Measurements from ENCODE around the gene HOXB6.

The HOXB6 gene

DNA sequence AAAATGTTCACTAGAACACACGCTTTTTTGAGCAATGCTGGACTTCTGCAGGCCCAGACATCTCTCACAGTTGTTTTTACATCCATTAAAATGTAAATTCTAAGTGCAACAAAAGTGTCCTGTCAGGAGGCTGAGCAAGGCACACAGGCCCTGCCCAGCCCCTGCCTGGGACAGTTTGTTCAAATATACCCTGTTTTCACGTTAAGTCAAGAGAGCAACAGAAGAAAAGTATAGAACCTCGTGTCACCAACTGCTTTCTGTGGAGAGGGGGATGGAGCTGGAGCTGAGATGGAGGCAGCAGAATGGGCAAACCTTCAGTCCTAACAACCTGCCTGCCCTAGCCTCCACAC is 55.5 kb downstream of the HOXB6 start:
- no peak for ATAC-seq
- TF ChIP-seq SNAI2 (CRISPR knock-in tag; IDR thresholded peaks at IDR 0.05): no peak
- no peak for TF ChIP-seq ISL1 (CRISPR knock-in tag; IDR thresholded peaks at IDR 0.05)
- TF ChIP-seq, protein P1, sequence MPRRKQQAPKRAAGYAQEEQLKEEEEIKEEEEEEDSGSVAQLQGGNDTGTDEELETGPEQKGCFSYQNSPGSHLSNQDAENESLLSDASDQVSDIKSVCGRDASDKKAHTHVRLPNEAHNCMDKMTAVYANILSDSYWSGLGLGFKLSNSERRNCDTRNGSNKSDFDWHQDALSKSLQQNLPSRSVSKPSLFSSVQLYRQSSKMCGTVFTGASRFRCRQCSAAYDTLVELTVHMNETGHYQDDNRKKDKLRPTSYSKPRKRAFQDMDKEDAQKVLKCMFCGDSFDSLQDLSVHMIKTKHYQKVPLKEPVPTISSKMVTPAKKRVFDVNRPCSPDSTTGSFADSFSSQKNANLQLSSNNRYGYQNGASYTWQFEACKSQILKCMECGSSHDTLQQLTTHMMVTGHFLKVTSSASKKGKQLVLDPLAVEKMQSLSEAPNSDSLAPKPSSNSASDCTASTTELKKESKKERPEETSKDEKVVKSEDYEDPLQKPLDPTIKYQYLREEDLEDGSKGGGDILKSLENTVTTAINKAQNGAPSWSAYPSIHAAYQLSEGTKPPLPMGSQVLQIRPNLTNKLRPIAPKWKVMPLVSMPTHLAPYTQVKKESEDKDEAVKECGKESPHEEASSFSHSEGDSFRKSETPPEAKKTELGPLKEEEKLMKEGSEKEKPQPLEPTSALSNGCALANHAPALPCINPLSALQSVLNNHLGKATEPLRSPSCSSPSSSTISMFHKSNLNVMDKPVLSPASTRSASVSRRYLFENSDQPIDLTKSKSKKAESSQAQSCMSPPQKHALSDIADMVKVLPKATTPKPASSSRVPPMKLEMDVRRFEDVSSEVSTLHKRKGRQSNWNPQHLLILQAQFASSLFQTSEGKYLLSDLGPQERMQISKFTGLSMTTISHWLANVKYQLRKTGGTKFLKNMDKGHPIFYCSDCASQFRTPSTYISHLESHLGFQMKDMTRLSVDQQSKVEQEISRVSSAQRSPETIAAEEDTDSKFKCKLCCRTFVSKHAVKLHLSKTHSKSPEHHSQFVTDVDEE (CRISPR knock-in tag; IDR thresholded peaks at IDR 0.05): no peak
- no peak for TF ChIP-seq ZFP3 (CRISPR knock-in tag; IDR thresholded peaks at IDR 0.05)
- TF ChIP-seq ARNTL (CRISPR knock-in tag; IDR thresholded peaks at IDR 0.05; ENCODE audit: borderline replicate concordance, low read depth): no peak
- TF ChIP-seq RARB (CRISPR knock-in tag; IDR thresholded peaks at IDR 0.05): no peak
- no peak for TF ChIP-seq ZNF70 (CRISPR knock-in tag; IDR thresholded peaks at IDR 0.05)

DNA sequence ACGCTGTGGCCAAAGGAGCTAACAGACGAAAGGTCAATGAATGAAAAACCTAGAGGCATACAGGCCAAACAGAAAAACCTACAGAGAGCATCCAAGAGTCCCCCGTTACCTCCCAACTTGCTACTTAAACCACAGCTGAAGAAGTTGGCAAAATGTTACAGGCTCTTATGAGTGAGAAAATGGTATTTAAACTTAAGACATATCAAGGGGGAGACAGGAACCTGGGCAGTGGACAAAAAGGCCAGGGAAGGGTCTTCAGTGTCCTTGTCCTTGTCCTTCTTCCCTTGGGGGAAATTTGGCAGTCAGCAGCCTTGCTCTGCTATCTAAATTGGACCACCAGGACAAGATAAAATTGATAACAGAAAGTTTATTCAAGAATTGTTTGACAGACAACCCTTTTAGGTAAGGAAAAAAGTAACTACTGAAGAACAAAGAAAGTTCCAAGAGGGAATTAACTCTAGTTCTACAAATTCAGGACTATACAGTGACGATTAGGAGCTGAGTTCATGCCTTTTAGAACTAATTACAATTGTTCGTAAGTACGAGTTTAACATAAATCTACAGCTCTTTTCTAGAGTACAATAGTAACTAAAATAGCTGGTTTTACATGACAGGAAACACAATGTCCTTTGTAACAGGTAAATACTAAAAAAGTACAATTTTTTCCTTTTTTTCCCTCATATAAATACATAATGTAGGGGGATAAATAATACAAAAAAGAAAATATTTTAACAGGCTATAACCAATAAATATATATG is 56.1 kb downstream of the HOXB6 start:
- no peak for TF ChIP-seq RARB (CRISPR knock-in tag; IDR thresholded peaks at IDR 0.05)
- no peak for TF ChIP-seq TCF4 (CRISPR knock-in tag; IDR thresholded peaks at IDR 0.05; ENCODE audit: borderline replicate concordance)
- TF ChIP-seq ZC3H10 (CRISPR knock-in tag; IDR thresholded peaks at IDR 0.05): no peak
- no peak for TF ChIP-seq ZFP3 (CRISPR knock-in tag; IDR thresholded peaks at IDR 0.05)
- TF ChIP-seq, protein P2, sequence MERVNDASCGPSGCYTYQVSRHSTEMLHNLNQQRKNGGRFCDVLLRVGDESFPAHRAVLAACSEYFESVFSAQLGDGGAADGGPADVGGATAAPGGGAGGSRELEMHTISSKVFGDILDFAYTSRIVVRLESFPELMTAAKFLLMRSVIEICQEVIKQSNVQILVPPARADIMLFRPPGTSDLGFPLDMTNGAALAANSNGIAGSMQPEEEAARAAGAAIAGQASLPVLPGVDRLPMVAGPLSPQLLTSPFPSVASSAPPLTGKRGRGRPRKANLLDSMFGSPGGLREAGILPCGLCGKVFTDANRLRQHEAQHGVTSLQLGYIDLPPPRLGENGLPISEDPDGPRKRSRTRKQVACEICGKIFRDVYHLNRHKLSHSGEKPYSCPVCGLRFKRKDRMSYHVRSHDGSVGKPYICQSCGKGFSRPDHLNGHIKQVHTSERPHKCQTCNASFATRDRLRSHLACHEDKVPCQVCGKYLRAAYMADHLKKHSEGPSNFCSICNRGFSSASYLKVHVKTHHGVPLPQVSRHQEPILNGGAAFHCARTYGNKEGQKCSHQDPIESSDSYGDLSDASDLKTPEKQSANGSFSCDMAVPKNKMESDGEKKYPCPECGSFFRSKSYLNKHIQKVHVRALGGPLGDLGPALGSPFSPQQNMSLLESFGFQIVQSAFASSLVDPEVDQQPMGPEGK (CRISPR knock-in tag; IDR thresholded peaks at IDR 0.05; ENCODE audit: borderline replicate concordance): no peak
- no peak for TF ChIP-seq ZFP30 (CRISPR knock-in tag; IDR thresholded peaks at IDR 0.05)
- TF ChIP-seq PPARA (CRISPR knock-in tag; IDR thresholded peaks at IDR 0.05; ENCODE audit: borderline replicate concordance): no peak
- TF ChIP-seq ESRRG (CRISPR knock-in tag; IDR thresholded peaks at IDR 0.05): no peak
- TF ChIP-seq ZNF565 (CRISPR knock-in tag; conservative IDR thresholded peaks at IDR 0.05; ENCODE audit: low read depth): no peak
- TF ChIP-seq, protein P3, sequence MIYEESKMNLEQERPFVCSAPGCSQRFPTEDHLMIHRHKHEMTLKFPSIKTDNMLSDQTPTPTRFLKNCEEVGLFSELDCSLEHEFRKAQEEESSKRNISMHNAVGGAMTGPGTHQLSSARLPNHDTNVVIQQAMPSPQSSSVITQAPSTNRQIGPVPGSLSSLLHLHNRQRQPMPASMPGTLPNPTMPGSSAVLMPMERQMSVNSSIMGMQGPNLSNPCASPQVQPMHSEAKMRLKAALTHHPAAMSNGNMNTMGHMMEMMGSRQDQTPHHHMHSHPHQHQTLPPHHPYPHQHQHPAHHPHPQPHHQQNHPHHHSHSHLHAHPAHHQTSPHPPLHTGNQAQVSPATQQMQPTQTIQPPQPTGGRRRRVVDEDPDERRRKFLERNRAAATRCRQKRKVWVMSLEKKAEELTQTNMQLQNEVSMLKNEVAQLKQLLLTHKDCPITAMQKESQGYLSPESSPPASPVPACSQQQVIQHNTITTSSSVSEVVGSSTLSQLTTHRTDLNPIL (CRISPR knock-in tag; IDR thresholded peaks at IDR 0.05; ENCODE audit: low read depth): no peak
- no peak for TF ChIP-seq ZNF70 (CRISPR knock-in tag; IDR thresholded peaks at IDR 0.05)
- no peak for TF ChIP-seq ZNF8 (CRISPR knock-in tag; IDR thresholded peaks at IDR 0.05)
- no peak for TF ChIP-seq ISL1 (CRISPR knock-in tag; IDR thresholded peaks at IDR 0.05)
- no peak for TF ChIP-seq SNAI2 (CRISPR knock-in tag; IDR thresholded peaks at IDR 0.05)
- TF ChIP-seq ARNTL (CRISPR knock-in tag; IDR thresholded peaks at IDR 0.05; ENCODE audit: borderline replicate concordance, low read depth): no peak
- no peak for TF ChIP-seq BACH2 (CRISPR knock-in tag; IDR thresholded peaks at IDR 0.05; ENCODE audit: borderline replicate concordance)
- no peak for TF ChIP-seq OSR1 (CRISPR knock-in tag; IDR thresholded peaks at IDR 0.05)
- TF ChIP-seq, protein P4, sequence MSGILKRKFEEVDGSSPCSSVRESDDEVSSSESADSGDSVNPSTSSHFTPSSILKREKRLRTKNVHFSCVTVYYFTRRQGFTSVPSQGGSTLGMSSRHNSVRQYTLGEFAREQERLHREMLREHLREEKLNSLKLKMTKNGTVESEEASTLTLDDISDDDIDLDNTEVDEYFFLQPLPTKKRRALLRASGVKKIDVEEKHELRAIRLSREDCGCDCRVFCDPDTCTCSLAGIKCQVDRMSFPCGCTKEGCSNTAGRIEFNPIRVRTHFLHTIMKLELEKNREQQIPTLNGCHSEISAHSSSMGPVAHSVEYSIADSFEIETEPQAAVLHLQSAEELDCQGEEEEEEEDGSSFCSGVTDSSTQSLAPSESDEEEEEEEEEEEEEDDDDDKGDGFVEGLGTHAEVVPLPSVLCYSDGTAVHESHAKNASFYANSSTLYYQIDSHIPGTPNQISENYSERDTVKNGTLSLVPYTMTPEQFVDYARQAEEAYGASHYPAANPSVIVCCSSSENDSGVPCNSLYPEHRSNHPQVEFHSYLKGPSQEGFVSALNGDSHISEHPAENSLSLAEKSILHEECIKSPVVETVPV (CRISPR knock-in tag; IDR thresholded peaks at IDR 0.05): no peak
- TF ChIP-seq CSDC2 (CRISPR knock-in tag; IDR thresholded peaks at IDR 0.05): no peak
- ATAC-seq: no peak

DNA sequence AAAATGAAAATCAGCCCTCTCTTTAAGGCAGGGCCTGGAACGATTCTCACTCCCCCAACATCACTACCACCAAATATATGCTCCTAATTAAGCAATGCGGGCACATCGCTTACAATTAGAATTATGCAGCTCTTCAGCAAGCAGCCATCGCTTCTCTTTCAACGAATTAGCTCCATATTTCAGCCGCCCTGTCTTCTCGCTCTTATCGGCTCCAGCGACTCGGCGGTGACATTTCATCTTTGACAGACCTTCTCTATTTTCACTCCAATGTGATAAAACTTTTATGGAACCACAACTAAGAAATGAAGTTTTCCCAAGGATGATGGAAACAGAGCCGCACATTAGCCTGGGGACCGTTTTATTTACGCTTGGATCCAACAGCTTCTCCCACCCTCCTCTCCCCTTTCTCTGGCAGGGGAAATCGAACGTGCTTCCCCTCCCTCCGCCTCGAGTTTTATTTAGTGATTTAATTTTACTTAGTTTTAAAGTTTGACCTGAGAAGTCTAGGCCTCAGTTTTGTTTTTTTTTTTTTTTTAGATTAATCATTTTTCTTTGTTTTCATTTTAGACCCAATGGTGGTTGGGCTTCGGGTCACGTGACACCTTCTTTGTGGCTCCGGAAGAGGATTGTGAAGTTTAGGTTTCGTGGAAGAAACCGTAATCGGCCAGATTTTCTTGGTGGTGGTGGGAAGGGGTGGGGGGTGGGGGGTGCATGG is 56.8 kb downstream of the HOXB6 start:
- ATAC-seq: no peak
- TF ChIP-seq OSR1 (CRISPR knock-in tag; IDR thresholded peaks at IDR 0.05) (no peak), TOX (CRISPR knock-in tag; IDR thresholded peaks at IDR 0.05; ENCODE audit: borderline replicate concordance) (no peak), ZC3H10 (CRISPR knock-in tag; IDR thresholded peaks at IDR 0.05) (no peak), TCF4 (CRISPR knock-in tag; IDR thresholded peaks at IDR 0.05; ENCODE audit: borderline replicate concordance) (no peak), ESRRG (CRISPR knock-in tag; IDR thresholded peaks at IDR 0.05) (no peak), BACH2 (CRISPR knock-in tag; IDR thresholded peaks at IDR 0.05; ENCODE audit: borderline replicate concordance) (no peak), ZNF565 (CRISPR knock-in tag; conservative IDR thresholded peaks at IDR 0.05; ENCODE audit: low read depth) (no peak), ARNTL (CRISPR knock-in tag; IDR thresholded peaks at IDR 0.05; ENCODE audit: borderline replicate concordance, low read depth) (no peak), ZNF70 (CRISPR knock-in tag; IDR thresholded peaks at IDR 0.05) (no peak), SNAI2 (CRISPR knock-in tag; IDR thresholded peaks at IDR 0.05) (no peak), CSDC2 (CRISPR knock-in tag; IDR thresholded peaks at IDR 0.05) (no peak), RARB (CRISPR knock-in tag; IDR thresholded peaks at IDR 0.05) (no peak), ZFP3 (CRISPR knock-in tag; IDR thresholded peaks at IDR 0.05) (no peak), ZFP30 (CRISPR knock-in tag; IDR thresholded peaks at IDR 0.05) (no peak)
- TF ChIP-seq, protein P4 (CRISPR knock-in tag; IDR thresholded peaks at IDR 0.05): no peak
- TF ChIP-seq, protein P5, sequence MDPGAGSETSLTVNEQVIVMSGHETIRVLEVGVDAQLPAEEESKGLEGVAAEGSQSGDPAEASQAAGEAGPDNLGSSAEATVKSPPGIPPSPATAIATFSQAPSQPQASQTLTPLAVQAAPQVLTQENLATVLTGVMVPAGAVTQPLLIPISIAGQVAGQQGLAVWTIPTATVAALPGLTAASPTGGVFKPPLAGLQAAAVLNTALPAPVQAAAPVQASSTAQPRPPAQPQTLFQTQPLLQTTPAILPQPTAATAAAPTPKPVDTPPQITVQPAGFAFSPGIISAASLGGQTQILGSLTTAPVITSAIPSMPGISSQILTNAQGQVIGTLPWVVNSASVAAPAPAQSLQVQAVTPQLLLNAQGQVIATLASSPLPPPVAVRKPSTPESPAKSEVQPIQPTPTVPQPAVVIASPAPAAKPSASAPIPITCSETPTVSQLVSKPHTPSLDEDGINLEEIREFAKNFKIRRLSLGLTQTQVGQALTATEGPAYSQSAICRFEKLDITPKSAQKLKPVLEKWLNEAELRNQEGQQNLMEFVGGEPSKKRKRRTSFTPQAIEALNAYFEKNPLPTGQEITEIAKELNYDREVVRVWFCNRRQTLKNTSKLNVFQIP (CRISPR knock-in tag; IDR thresholded peaks at IDR 0.05; ENCODE audit: borderline replicate concordance, low read depth): no peak

All from SK-N-SH treated with all-trans-retinoic acid at 6 μM for 48 hours (cell line).